Measurements from ENCODE around the gene VTI1B. TPM values are rescaled to one million over a fixed set of nuclear protein-coding genes. Genes with fewer than 3 reads are reported as not detected.

VTI1B gene
- total and polyA plus RNA-seq, 2 donors (not counting 3 experiments of a cell fraction or from before 2014, with no cell fraction given) = 23.8 to 90.0 TPM

- H3K9me3 ChIP-seq (replicated peaks; ENCODE audit: control insufficient read depth, insufficient read depth, low read length) = no peaks in the 10 kb centered on the region
- H3K27me3 ChIP-seq (ENCODE audit: control insufficient read depth in 2 of 2, insufficient read depth in 2 of 2, low read length in 2 of 2) = no peaks in the 10 kb centered on the region
- H4K20me1 ChIP-seq (replicated peaks; ENCODE audit: control insufficient read depth, extremely low read depth, insufficient read depth, low read length) = no peaks in the 10 kb centered on the region
- dilution Hi-C loops (cut with MboI; ENCODE audit: extremely low pct_ligation_motif_present, low sequenced_read_pairs) (no loop called here), intact Hi-C loops (cut with micrococcal nuclease) (loop anchor here (1.0 kb wide), 5 partner anchors 21 to 336 kb away; partner anchors contain the start of genes ARG2, ATP6V1D and VTI1B)
- peak overlapping the region; percentile 79 for H3K9ac ChIP-seq (replicated peaks; ENCODE audit: extremely low read depth, insufficient read depth, low read length)
- H3K36me3 ChIP-seq (ENCODE audit: control insufficient read depth in 2 of 2, extremely low read depth in 1 of 2, insufficient read depth in 2 of 2, low read length in 2 of 2) = peaks cover 17 to 21% of the 10 kb centered on the region in 2 experiments
- ChIA-PET POLR2A (interaction anchor here (1.0 to 1.1 kb wide), 2 partner anchors 28 to 335 kb away, joined by 3 to 4 read pairs; partner anchors contain the start of gene ATP6V1D), CTCF (interaction anchor here (0.9 to 5.8 kb wide), 14 partner anchors 8 to 1335 kb away, joined by 3 to 61 read pairs (median 6); partner anchors contain the start of genes ATP6V1D and EIF2S1)
- H3K4me2 ChIP-seq (ENCODE audit: insufficient read depth, low read length) = peak overlapping the region; percentile 56
- BruUV-seq (replicated peaks) = TSS peak; percentile 100
- peak; percentile 94 for FAIRE-seq
- H3K79me2 ChIP-seq (ENCODE audit: control insufficient read depth, insufficient read depth, low read length) = peaks cover 39% of the 10 kb centered on the region
- TF ChIP-seq GATA2 (IDR thresholded peaks at IDR 0.05; ENCODE audit: insufficient read depth, insufficient read length, low read depth, low read length) (no peak), POLR2A (IDR thresholded peaks at IDR 0.05; ENCODE audit: low read depth, low read length) (no peak), MAX (IDR thresholded peaks at IDR 0.05; ENCODE audit: insufficient read depth, insufficient read length) (no peak), MYC (IDR thresholded peaks at IDR 0.05; ENCODE audit: low read depth, low read length) (no peak), CTCF (IDR thresholded peaks at IDR 0.05; ENCODE audit: extremely low read depth in 1 of 2, insufficient read depth in 1 of 2, low read depth in 1 of 2, low read length in 2 of 2) (no peak), FOS (IDR thresholded peaks at IDR 0.05; ENCODE audit: borderline replicate concordance, insufficient read depth, low read length) (no peak), POLR2AphosphoS5 (IDR thresholded peaks at IDR 0.05; ENCODE audit: insufficient read depth, low read depth, low read length) (no peak), JUN (IDR thresholded peaks at IDR 0.05; ENCODE audit: borderline replicate concordance, insufficient read depth, insufficient read length, low read depth) (no peak), EZH2 (IDR thresholded peaks at IDR 0.05; ENCODE audit: borderline replicate concordance, low read depth, low read length, severe bottlenecking) (no peak)
- peak; percentile 90 for DNase-seq (ENCODE audit: low read depth, low spot score)
- peaks cover 10% of the 10 kb centered on the region for H3K4me1 ChIP-seq (ENCODE audit: control insufficient read depth, extremely low read depth, insufficient read depth, low read length)
- peak overlapping the region; percentile 77 to 87 (median 78) for H3K4me3 ChIP-seq (replicated peaks in 1 of 3; ENCODE audit: insufficient read depth in 1 of 3, low read depth in 1 of 3, low read length in 3 of 3)
- H3K27ac ChIP-seq (ENCODE audit: insufficient read depth, low read depth, low read length) = peak overlapping the region; percentile 61
- H2AFZ ChIP-seq (ENCODE audit: low read depth, low read length) = peak overlapping the region; percentile 29
- no peaks in the 10 kb centered on the region for H3K9me1 ChIP-seq (replicated peaks; ENCODE audit: control insufficient read depth, extremely low read depth, insufficient read depth, low read length)
Observed at GRCh38 chr14:67694791-67695393, 20.5 kb upstream of the VTI1B start.

Data from endothelial cell of umbilical vein (primary cell).